Small intestine (tissue), 7 donors: Measurements from ENCODE around the gene FAM83G. TPM values are rescaled to one million over a fixed set of nuclear protein-coding genes. Genes with fewer than 3 reads are reported as not detected.

Source experiments
- DNase-seq, 2 donors: peaks; one replicate each; pipeline versions ENCODE4 v3.0.0 to v3.0.0-alpha.2; 2013
- FAIRE-seq: peaks from 2 replicates; lab custom pipeline; 2012; peaks lifted over from hg19 to GRCh38; lab: Jason Lieb, UNC
- H3K27ac ChIP-seq, 3 donors: one replicate each; pipeline ENCODE4 v1.5.1; 2013; ENCODE audit warnings: low read length in 2 of 3, mild to moderate bottlenecking in 2 of 3, control low read depth in 1 of 3, inconsistent platforms in 1 of 3, low read depth in 1 of 3, moderate library complexity in 1 of 3
- H3K27me3 ChIP-seq, 3 donors: one replicate each; pipeline ENCODE4 v1.6.1; 2013; ENCODE audit warnings: low read length in 3 of 3, inconsistent platforms in 1 of 3; ENCODE audit not compliant: control insufficient read depth in 3 of 3, insufficient read depth in 3 of 3
- H3K36me3 ChIP-seq, 3 donors: one replicate each; pipeline ENCODE4 v1.6.1; 2013; ENCODE audit warnings: low read length in 3 of 3, inconsistent platforms in 1 of 3, low read depth in 1 of 3, mild to moderate bottlenecking in 1 of 3, moderate library complexity in 1 of 3; ENCODE audit not compliant: control insufficient read depth in 3 of 3, insufficient read depth in 2 of 3
- H3K4me1 ChIP-seq, 3 donors: one replicate each; pipeline ENCODE4 v1.6.1; 2013; ENCODE audit warnings: low read length in 2 of 3, inconsistent platforms in 1 of 3, low read depth in 1 of 3, mild to moderate bottlenecking in 1 of 3, moderate library complexity in 1 of 3; ENCODE audit not compliant: control insufficient read depth in 3 of 3, insufficient read depth in 2 of 3
- H3K4me3 ChIP-seq, 3 donors: one replicate each; pipeline ENCODE4 v1.5.1; 2013; ENCODE audit warnings: low read length in 3 of 3, control low read depth in 1 of 3, inconsistent platforms in 1 of 3, low read depth in 1 of 3, mild to moderate bottlenecking in 1 of 3, moderate library complexity in 1 of 3
- H3K9me3 ChIP-seq, 2 donors: one replicate each; pipeline ENCODE4 v1.6.1; 2013; ENCODE audit warnings: low read depth in 1 of 2, low read length in 1 of 2; ENCODE audit not compliant: control insufficient read depth in 2 of 2, insufficient read depth in 1 of 2
- WGBS, 3 donors: extraction: QIAGEN DNeasy Blood & Tissue Kit; methylation state at CpG; one replicate each; pipeline ENCODE4 v1.1.7; 2013; 5-methylcytosine and 5-hydroxymethylcytosine counted together
- polyA plus RNA-seq, 4 donors: library from polyadenylated mRNA; stranded (reverse) in 3 of 4; unstranded in 1 of 4; fragments of 200-250 nt in 3 of 4; fragments of 120-200 nt in 1 of 4; gene quantifications; one replicate each; pipeline versions ENCODE4 v1.2.1 to v1.2.3, GENCODE V29; 2013
- donor health status: healthy with polysubstance abuse.
- donor health status: control.
- donor health status: control.
- donor health status: Bipolar disorder and iron deficiency.
- donor health status: healthy.

FAM83G gene
- polyA plus RNA-seq, 4 donors = 17.1 to 37.3 (median 29.1) TPM

GRCh38 chr17:18992454-18993130, 12.0 kb downstream of the FAM83G start:
- FAIRE-seq = no peak
- WGBS, 3 donors = 76 to 83% (median 82%) methylated on average over 22 of the region's 22 CpGs

GRCh38 chr17:18991531-18992315, 12.8 kb downstream of the FAM83G start:
- no peak for FAIRE-seq
- 90 to 93% (median 91%) methylated on average over 20 of the region's 20 CpGs for WGBS, 3 donors
- no peak for DNase-seq
- no peak overlapping the region for H3K4me3 ChIP-seq
- no peaks in the 10 kb centered on the region for H3K27me3 ChIP-seq
- peaks cover 0 to 61% (median 3%) of the 10 kb centered on the region in 3 donors for H3K4me1 ChIP-seq
- peaks cover 0 to 17% of the 10 kb centered on the region in 2 donors for H3K9me3 ChIP-seq
- peak overlapping the region in 1 of 3 donors; percentile 93 for H3K27ac ChIP-seq
- H3K36me3 ChIP-seq = peaks cover 0 to 84% (median 2%) of the 10 kb centered on the region in 3 donors

More at GRCh38 chr17:18992454-18993130, 12.0 kb downstream of the FAM83G start:
- H3K36me3 ChIP-seq = peaks cover 0 to 84% (median 2%) of the 10 kb centered on the region in 3 donors
- DNase-seq = no peak
- no peaks in the 10 kb centered on the region for H3K27me3 ChIP-seq
- H3K4me3 ChIP-seq = no peak overlapping the region
- H3K4me1 ChIP-seq = peaks cover 0 to 64% (median 3%) of the 10 kb centered on the region in 3 donors
- peaks cover 0 to 17% of the 10 kb centered on the region in 2 donors for H3K9me3 ChIP-seq
- H3K27ac ChIP-seq = no peak overlapping the region

DNA sequence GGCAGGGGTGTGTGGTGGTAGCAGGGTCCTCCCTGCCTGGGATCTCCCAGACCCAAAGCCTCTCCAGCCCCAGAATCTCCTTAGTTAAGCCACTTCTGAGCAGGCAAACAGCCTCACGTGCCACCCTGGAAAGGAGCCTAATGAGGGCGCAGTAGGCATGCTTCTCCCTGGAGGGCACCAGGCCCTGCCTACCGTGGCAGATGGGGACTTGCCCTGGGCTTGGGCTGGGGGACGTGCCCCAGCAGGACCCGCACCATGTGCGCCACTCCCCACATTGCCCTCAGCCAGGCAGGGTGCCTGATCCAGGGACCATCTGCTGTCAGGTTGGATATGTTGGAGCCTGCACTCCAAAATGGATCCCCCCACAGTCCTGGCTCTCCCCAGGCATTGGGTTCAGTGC, 14.2 kb downstream of the FAM83G start:
- Histone ChIP-seq H3K9me3 (peaks cover 0 to 6% of the 10 kb centered on the region in 2 donors), H3K27me3 (no peaks in the 10 kb centered on the region), H3K4me3 (no peak overlapping the region), H3K36me3 (peaks cover 0 to 89% (median 9%) of the 10 kb centered on the region in 3 donors), H3K4me1 (peaks cover 0 to 59% (median 3%) of the 10 kb centered on the region in 3 donors), H3K27ac (peak overlapping the region in 2 of 3 donors; percentile 53 to 93)
- WGBS, 3 donors = 74 to 93% (median 83%) methylated on average over 6 of the region's 6 CpGs
- FAIRE-seq (no peak), DNase-seq (no peak)

DNA sequence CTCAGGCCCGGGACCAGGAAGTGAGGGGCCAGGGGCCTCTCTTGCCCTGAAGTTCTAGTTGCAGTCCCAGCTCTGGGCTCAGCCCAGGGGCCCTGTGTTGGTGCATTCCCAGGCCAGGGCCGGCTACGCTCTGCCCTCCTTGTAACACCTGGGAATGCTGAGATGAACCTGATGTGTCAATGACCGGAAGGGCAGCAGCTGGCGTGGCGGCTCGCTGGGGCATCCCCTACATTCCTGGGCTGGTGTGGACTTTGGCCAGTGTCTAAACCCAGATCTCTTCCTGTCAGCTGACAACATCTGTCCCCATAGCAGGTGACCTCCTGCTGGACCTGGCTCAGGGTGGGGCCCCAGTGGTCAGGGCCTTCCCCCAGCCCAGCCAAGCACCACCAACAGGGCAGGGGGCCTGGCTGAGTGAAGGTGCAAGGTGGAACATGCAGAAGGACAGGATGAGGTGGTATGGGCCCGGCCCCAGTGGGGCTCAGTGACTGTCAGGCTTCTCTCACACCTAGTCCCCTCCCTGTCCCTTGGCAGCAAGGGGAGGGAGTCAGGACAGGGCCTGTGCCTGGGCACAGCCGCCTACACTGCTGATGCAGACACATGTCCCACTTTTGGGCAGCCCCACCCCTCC, 15.9 kb downstream of the FAM83G start:
- 40 to 69% (median 44%) methylated on average over 9 of the region's 9 CpGs for WGBS, 3 donors
- peak overlapping the region; percentile 15 to 93 (median 89) for H3K27ac ChIP-seq
- H3K4me1 ChIP-seq = peaks cover 0 to 53% (median 3%) of the 10 kb centered on the region in 3 donors
- peaks cover 0 to 5% of the 10 kb centered on the region in 2 donors for H3K9me3 ChIP-seq
- H3K36me3 ChIP-seq = peaks cover 0 to 98% (median 9%) of the 10 kb centered on the region in 3 donors
- FAIRE-seq (no peak), DNase-seq (peak; percentile 93 to 94)
- no peaks in the 10 kb centered on the region for H3K27me3 ChIP-seq
- H3K4me3 ChIP-seq = no peak overlapping the region

DNA sequence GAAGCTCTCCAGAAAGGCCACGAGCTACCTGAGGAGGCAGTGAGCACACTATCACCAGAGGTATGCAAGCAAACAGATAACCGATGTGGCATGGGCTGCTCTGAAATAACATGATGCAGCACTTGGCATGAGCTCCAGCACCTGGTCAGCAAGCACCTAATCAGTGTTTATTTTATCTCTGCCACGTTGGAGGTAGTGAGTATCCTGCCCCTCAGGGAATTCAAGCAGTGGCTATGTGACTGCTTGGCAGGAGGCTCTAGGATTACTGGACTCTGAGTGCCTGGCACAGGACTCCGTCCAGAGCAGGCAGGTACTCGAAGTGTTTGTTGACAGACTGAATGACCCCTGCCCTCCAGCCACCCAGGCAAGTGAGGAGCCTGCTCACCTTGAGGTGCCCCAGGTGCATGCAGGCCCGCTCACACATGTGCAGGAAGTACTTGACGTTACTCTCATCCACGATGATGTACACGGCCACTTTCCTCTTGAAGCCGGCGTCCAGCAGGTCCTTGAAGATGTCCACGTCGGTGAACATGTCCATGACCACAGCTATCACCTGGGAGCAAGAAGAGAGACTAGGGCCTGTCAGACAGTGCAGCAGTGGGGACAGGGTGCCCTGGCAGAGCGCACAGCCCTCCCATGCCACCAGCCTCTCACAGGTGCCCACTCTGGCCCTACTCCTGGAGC, 16.6 kb downstream of the FAM83G start:
- Histone ChIP-seq H3K4me3 (no peak overlapping the region), H3K9me3 (peaks cover 0 to 5% of the 10 kb centered on the region in 2 donors), H3K4me1 (peaks cover 0 to 57% (median 4%) of the 10 kb centered on the region in 3 donors), H3K27me3 (no peaks in the 10 kb centered on the region), H3K36me3 (peaks cover 0 to 98% (median 12%) of the 10 kb centered on the region in 3 donors), H3K27ac (peak overlapping the region; percentile 15 to 89 (median 87))
- 50 to 75% (median 68%) methylated on average over 14 of the region's 14 CpGs for WGBS, 3 donors
- DNase-seq (peak in 1 of 2 donors; percentile 79), FAIRE-seq (no peak)

DNA sequence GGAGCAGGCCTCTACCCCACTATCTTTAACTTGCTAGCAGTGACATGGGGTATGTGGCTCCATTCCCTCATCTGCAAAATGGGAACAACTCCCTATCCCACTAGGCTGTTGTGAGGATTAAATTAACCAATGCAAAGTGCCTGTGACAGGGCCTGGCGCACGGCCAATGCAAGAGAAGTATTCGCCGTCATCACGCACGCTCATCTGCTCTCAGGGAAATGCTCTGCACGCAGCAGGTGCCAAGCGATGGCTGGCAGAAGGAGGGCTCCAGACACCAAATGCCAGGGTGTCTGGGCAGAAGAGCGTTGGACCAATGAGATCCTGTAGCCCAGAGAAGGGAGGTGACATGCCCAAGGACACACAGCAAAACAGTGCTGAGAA, 17.3 kb downstream of the FAM83G start:
- Histone ChIP-seq H3K4me1 (peaks cover 7 to 64% (median 7%) of the 10 kb centered on the region in 3 donors), H3K9me3 (peaks cover 0 to 5% of the 10 kb centered on the region in 2 donors), H3K27ac (peak overlapping the region in 1 of 3 donors; percentile 87), H3K27me3 (no peaks in the 10 kb centered on the region), H3K4me3 (no peak overlapping the region), H3K36me3 (peaks cover 0 to 98% (median 12%) of the 10 kb centered on the region in 3 donors)
- DNase-seq (no peak), FAIRE-seq (no peak)
- WGBS, 3 donors = 93 to 94% (median 93%) methylated on average over 9 of the region's 9 CpGs

GRCh38 chr17:18986541-18987229, 17.9 kb downstream of the FAM83G start:
- FAIRE-seq = no peak
- Histone ChIP-seq H3K4me1 (peaks cover 7 to 70% (median 8%) of the 10 kb centered on the region in 3 donors), H3K27ac (no peak overlapping the region), H3K4me3 (no peak overlapping the region), H3K27me3 (no peaks in the 10 kb centered on the region), H3K9me3 (peaks cover 0 to 5% of the 10 kb centered on the region in 2 donors), H3K36me3 (peaks cover 0 to 97% (median 12%) of the 10 kb centered on the region in 3 donors)
- 81 to 91% (median 84%) methylated on average over 21 of the region's 21 CpGs for WGBS, 3 donors
- DNase-seq = no peak
